Ishikawa (cell line): Measurements from ENCODE around the gene KATNAL2.

ENCODE experiments used
- CEBPB ChIP-seq: IDR thresholded peaks from 2 replicates; pipeline ENCODE4 v1.6.1; 2012
- CREB1 ChIP-seq: IDR thresholded peaks from 2 replicates; pipeline ENCODE4 v1.6.1; 2012; ENCODE audit warnings: low read depth
- EGR1 ChIP-seq: IDR thresholded peaks from 2 replicates; pipeline ENCODE4 v1.6.1; 2012
- EP300 ChIP-seq: IDR thresholded peaks from 2 replicates; pipeline ENCODE4 v1.6.1; 2012; ENCODE audit warnings: borderline replicate concordance
- FOXM1 ChIP-seq: IDR thresholded peaks from 2 replicates; pipeline ENCODE4 v1.6.1; 2012; ENCODE audit warnings: low read depth, borderline replicate concordance
- NFIC ChIP-seq: IDR thresholded peaks from 2 replicates; pipeline ENCODE4 v1.6.1; 2012
- RAD21 ChIP-seq: IDR thresholded peaks from 2 replicates; pipeline ENCODE4 v1.6.1; 2012; ENCODE audit warnings: low read depth
- TAF1 ChIP-seq: IDR thresholded peaks from 2 replicates; pipeline ENCODE4 v1.6.1; 2012; ENCODE audit warnings: low read depth, mild to moderate bottlenecking
- TCF12 ChIP-seq: IDR thresholded peaks from 2 replicates; pipeline ENCODE4 v1.6.1; 2012; ENCODE audit warnings: low read depth
- TEAD4 ChIP-seq: IDR thresholded peaks from 2 replicates; pipeline ENCODE4 v1.6.1; 2012
- YY1 ChIP-seq: IDR thresholded peaks from 2 replicates; pipeline ENCODE4 v1.6.1; 2012; ENCODE audit warnings: low read depth
- ZBTB7A ChIP-seq: IDR thresholded peaks from 2 replicates; pipeline ENCODE4 v1.6.1; 2012; ENCODE audit warnings: low read depth
- TF ChIP-seq, protein P1 (sequence below): IDR thresholded peaks from 2 replicates; pipeline ENCODE4 v1.6.1; 2012
- TF ChIP-seq, protein P2 (sequence below): IDR thresholded peaks from 2 replicates; pipeline ENCODE4 v1.6.1; 2012
- TF ChIP-seq, protein P3 (sequence below): IDR thresholded peaks from 2 replicates; pipeline ENCODE4 v1.6.1; 2012; ENCODE audit warnings: low read depth, mild to moderate bottlenecking

KATNAL2 gene

DNA sequence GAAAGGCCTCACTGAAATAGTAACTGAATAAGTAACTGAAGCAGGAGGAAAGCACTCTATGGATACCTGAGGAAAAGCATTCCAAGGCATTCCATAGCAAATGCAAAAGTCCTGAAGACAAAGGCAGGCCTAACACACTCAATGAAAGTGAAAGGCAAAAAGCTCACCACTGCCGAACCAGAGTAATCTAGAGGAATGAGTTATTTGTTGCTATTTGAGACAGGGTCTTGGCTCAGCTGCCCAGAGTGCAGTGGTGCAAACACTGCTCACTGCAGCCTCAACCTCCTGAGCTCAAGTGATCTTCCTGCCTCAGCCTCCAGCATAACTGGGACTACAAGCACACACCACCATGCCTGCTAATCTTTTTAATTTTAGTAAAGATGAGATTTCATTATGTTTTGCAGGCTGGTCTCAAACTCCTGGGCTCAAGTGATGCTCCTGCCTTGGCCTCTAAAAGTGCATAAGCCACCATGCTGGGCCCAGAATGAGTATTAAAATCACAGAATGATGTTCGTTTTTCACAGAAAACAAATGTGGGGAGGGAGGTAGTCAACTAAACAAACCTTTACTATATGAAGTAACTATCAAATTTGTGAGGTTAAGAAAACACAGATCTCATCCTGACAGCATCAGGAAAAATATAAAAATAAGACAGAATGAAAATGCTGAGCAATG, 18.0 kb upstream of the KATNAL2 start:
- TF ChIP-seq RAD21 (no peak), EGR1 (no peak), NFIC (no peak), TCF12 (no peak), TAF1 (no peak), FOXM1 (no peak), YY1 (no peak), TEAD4 (no peak), EP300 (no peak)
- TF ChIP-seq, protein P1, sequence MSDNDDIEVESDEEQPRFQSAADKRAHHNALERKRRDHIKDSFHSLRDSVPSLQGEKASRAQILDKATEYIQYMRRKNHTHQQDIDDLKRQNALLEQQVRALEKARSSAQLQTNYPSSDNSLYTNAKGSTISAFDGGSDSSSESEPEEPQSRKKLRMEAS, result no peak
- TF ChIP-seq, protein P2, sequence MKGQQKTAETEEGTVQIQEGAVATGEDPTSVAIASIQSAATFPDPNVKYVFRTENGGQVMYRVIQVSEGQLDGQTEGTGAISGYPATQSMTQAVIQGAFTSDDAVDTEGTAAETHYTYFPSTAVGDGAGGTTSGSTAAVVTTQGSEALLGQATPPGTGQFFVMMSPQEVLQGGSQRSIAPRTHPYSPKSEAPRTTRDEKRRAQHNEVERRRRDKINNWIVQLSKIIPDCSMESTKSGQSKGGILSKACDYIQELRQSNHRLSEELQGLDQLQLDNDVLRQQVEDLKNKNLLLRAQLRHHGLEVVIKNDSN, result no peak
- TF ChIP-seq, protein P3, sequence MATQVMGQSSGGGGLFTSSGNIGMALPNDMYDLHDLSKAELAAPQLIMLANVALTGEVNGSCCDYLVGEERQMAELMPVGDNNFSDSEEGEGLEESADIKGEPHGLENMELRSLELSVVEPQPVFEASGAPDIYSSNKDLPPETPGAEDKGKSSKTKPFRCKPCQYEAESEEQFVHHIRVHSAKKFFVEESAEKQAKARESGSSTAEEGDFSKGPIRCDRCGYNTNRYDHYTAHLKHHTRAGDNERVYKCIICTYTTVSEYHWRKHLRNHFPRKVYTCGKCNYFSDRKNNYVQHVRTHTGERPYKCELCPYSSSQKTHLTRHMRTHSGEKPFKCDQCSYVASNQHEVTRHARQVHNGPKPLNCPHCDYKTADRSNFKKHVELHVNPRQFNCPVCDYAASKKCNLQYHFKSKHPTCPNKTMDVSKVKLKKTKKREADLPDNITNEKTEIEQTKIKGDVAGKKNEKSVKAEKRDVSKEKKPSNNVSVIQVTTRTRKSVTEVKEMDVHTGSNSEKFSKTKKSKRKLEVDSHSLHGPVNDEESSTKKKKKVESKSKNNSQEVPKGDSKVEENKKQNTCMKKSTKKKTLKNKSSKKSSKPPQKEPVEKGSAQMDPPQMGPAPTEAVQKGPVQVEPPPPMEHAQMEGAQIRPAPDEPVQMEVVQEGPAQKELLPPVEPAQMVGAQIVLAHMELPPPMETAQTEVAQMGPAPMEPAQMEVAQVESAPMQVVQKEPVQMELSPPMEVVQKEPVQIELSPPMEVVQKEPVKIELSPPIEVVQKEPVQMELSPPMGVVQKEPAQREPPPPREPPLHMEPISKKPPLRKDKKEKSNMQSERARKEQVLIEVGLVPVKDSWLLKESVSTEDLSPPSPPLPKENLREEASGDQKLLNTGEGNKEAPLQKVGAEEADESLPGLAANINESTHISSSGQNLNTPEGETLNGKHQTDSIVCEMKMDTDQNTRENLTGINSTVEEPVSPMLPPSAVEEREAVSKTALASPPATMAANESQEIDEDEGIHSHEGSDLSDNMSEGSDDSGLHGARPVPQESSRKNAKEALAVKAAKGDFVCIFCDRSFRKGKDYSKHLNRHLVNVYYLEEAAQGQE, result no peak

DNA sequence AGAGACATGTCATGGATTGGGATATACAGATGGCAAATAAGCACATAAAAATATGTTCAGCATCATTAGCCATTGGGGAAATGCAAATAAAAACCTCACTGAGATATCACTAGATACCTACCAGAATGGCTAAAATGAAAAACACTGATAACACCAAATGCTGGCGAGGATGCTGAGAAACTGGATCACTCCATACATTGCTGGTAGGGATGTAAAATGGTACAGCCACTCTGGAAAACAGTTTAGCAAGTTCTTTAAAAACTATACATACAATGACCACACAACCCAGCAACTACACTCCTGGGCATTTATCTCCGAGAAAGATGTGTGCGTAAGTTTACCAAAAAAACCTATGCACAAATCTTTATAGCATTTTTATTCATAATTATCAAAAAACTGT, 14.0 kb upstream of the KATNAL2 start:
- TF ChIP-seq CREB1 (no peak), TCF12 (no peak), ZBTB7A (no peak), EP300 (no peak), RAD21 (no peak), NFIC (no peak), YY1 (no peak), EGR1 (no peak)
- TF ChIP-seq, protein P2, result no peak
- TF ChIP-seq, protein P3, result no peak
- TF ChIP-seq, protein P1, result no peak

DNA sequence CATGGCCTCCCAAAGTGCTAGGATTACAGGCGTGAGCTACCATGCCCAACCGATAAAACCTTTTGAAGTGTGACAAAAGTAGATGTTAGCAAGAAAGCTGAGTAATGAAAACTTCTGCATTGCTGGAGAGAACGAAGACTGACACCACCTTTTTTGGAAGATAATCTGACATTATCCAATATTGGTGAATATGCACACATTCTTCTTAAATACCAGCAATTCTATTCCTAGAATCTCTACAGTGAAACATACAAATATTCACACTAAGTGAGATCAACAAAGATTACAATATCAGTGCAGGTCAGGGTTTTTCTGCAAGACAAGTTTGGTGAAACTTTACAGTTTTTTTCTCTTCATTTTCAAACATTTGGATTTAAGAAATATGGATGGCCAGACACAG, 7.9 kb upstream of the KATNAL2 start:
- TF ChIP-seq TAF1, result no peak
- no peak for TF ChIP-seq TCF12
- TF ChIP-seq, protein P2, result no peak
- TF ChIP-seq CREB1, result no peak
- TF ChIP-seq, protein P1, result no peak
- no peak for TF ChIP-seq YY1
- TF ChIP-seq FOXM1, result no peak
- TF ChIP-seq TEAD4, result no peak
- TF ChIP-seq CEBPB, result no peak
- TF ChIP-seq, protein P3, result no peak
- TF ChIP-seq NFIC, result no peak
- TF ChIP-seq RAD21, result no peak
- no peak for TF ChIP-seq EGR1
- TF ChIP-seq ZBTB7A, result no peak
- TF ChIP-seq EP300, result no peak

DNA sequence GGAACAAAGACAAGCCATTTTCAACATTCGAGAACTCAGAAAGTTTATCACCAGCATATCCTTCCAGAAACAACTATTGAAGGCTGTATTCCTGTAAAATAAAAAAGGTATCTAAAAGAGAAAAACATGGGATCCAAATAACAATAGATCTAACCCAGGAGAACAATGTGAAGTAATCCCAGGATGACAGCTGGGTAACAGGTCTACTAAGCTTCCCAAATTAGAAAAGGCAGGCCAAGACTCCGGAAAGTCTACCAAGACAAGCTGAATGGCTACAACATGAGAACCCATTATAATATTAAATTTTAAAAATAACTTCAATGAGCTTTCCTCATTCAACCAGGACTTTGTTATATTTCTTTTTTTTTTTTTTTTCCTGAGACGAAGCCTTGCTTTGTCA, 6.5 kb upstream of the KATNAL2 start:
- TF ChIP-seq NFIC (no peak), EP300 (no peak), CREB1 (no peak), TAF1 (no peak), EGR1 (no peak), RAD21 (no peak), TCF12 (no peak), CEBPB (no peak), YY1 (no peak), ZBTB7A (no peak), FOXM1 (no peak)
- TF ChIP-seq, protein P3, result no peak
- TF ChIP-seq, protein P2, result no peak
- TF ChIP-seq, protein P1, result no peak
